ENCODE data around the gene LSAMP.

Gene LSAMP

GRCh38 chr3:116161575-116162525, 283.4 kb downstream of the LSAMP start:
- DNase-seq: no peak

- DNase-seq: no peak
Observed at GRCh38 chr3:116160594-116160993, 284.7 kb downstream of the LSAMP start.

- no peak for DNase-seq
Observed at GRCh38 chr3:116155841-116156240, 289.4 kb downstream of the LSAMP start.

- no peak for DNase-seq
Observed at GRCh38 chr3:116154389-116154788, 290.9 kb downstream of the LSAMP start.

GRCh38 chr3:116153174-116153573, 292.1 kb downstream of the LSAMP start:
- DNase-seq: no peak

GRCh38 chr3:116150655-116151167, 294.6 kb downstream of the LSAMP start:
- no peak for DNase-seq

GRCh38 chr3:116148881-116149851, 296.1 kb downstream of the LSAMP start:
- no peak for DNase-seq

GRCh38 chr3:116145613-116146012, 299.7 kb downstream of the LSAMP start:
- DNase-seq: no peak

- DNase-seq: no peak
Observed at GRCh38 chr3:116141724-116142123, 303.6 kb downstream of the LSAMP start.

- no peak for DNase-seq
Observed at GRCh38 chr3:116140100-116140689, 305.1 kb downstream of the LSAMP start.

- no peak for DNase-seq
Observed at GRCh38 chr3:116139641-116140040, 305.6 kb downstream of the LSAMP start.

GRCh38 chr3:116135457-116136085, 309.7 kb downstream of the LSAMP start:
- no peak for DNase-seq

GRCh38 chr3:116129187-116129946, 315.9 kb downstream of the LSAMP start:
- no peak for DNase-seq

GRCh38 chr3:116127464-116127863, 317.8 kb downstream of the LSAMP start:
- no peak for DNase-seq

GRCh38 chr3:116124166-116124565, 321.1 kb downstream of the LSAMP start:
- DNase-seq: no peak

GRCh38 chr3:116118475-116119169, 326.7 kb downstream of the LSAMP start:
- DNase-seq: no peak

GRCh38 chr3:116114586-116114985, 330.7 kb downstream of the LSAMP start:
- no peak for DNase-seq

- no peak for DNase-seq
Observed at GRCh38 chr3:116112696-116113095, 332.6 kb downstream of the LSAMP start.

- no peak for DNase-seq
Observed at GRCh38 chr3:116111765-116112164, 333.5 kb downstream of the LSAMP start.

- DNase-seq: no peak
Observed at GRCh38 chr3:116103868-116104530, 341.3 kb downstream of the LSAMP start.
